Lower leg skin (tissue), 4 donors: Measurements from ENCODE around the gene ACOXL. TPM values are rescaled to one million over a fixed set of nuclear protein-coding genes. Genes with fewer than 3 reads are reported as not detected.

ENCODE experiments used
- DNase-seq, 2 donors: peaks; one replicate each; pipeline ENCODE4 v3.0.0-alpha.2; 2019; ENCODE audit warnings: low spot score in 2 of 2
- H3K4me3 ChIP-seq: fragments of 200-600 bp; sonication (generic); 2 replicates; pipeline ENCODE4 v1.5.1; 2017; ENCODE audit warnings: mild to moderate bottlenecking, low read depth; ENCODE audit not compliant: poor library complexity, severe bottlenecking
- POLR2A ChIP-seq, 2 donors: fragments of 450-650 bp; IDR thresholded peaks; one replicate each; pipeline ENCODE4 v1.6.1; 2016 to 2017; ENCODE audit warnings: antibody characterized with exemption in 2 of 2, mild to moderate bottlenecking in 1 of 2, moderate library complexity in 1 of 2
- WGBS, 2 donors: methylation state at CpG; one replicate each; pipeline ENCODE4 v1.1.5; 2018; 5-methylcytosine and 5-hydroxymethylcytosine counted together
- intact Hi-C: fragments of 100-400 bp; cut with DNase I; formaldehyde crosslinking; loops from one replicate; pipeline ENCODE4 v1.15.0; 2023; ENCODE audit warnings: low total_unique reads
- total RNA-seq, 4 donors: library from RNA; depleted of rRNA; stranded (reverse); fragments of >200 nt; gene quantifications; one replicate each; pipeline ENCODE4 v1.1.0, GENCODE V29; 2016
- TF ChIP-seq, protein P1 (sequence below), 3 donors: fragments of 450-650 bp; IDR thresholded peaks; one replicate each; pipeline ENCODE4 v1.5.1; 2016; ENCODE audit warnings: antibody characterized with exemption in 3 of 3, mild to moderate bottlenecking in 3 of 3, moderate library complexity in 2 of 3

The ACOXL gene
- total RNA-seq, 4 donors from 2014 or later, result not detected

DNA sequence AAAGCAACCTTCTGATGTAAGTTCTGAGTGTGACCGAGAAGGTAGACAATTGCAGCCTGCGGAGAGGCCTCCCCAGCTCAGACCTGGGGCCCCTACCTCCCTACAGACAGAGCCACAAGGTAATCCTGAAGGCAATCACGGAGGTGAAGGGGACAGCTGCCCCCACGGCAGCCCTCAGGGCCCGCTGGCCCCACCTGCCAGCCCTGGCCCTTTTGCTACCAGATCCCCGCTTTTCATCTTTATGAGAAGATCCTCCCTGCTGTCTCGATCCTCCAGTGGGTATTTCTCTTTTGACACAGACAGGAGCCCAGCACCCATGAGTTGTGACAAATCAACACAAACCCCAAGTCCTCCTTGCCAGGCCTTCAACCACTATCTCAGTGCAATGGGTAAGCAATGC, 391.4 kb downstream of the ACOXL start:
- DNase-seq, result no peak
- WGBS, 2 donors, result 93 to 95% methylated on average over 7 of the region's 7 CpGs
- intact Hi-C loops, result no loop called here
- H3K4me3 ChIP-seq, result no peak overlapping the region
- TF ChIP-seq, protein P1, sequence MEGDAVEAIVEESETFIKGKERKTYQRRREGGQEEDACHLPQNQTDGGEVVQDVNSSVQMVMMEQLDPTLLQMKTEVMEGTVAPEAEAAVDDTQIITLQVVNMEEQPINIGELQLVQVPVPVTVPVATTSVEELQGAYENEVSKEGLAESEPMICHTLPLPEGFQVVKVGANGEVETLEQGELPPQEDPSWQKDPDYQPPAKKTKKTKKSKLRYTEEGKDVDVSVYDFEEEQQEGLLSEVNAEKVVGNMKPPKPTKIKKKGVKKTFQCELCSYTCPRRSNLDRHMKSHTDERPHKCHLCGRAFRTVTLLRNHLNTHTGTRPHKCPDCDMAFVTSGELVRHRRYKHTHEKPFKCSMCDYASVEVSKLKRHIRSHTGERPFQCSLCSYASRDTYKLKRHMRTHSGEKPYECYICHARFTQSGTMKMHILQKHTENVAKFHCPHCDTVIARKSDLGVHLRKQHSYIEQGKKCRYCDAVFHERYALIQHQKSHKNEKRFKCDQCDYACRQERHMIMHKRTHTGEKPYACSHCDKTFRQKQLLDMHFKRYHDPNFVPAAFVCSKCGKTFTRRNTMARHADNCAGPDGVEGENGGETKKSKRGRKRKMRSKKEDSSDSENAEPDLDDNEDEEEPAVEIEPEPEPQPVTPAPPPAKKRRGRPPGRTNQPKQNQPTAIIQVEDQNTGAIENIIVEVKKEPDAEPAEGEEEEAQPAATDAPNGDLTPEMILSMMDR (IDR thresholded peaks at IDR 0.05), result no peak
- no peak for TF ChIP-seq POLR2A (IDR thresholded peaks at IDR 0.05)

- TF ChIP-seq, protein P1 (IDR thresholded peaks at IDR 0.05), result no peak
- TF ChIP-seq POLR2A (IDR thresholded peaks at IDR 0.05), result no peak
- no peak overlapping the region for H3K4me3 ChIP-seq
- DNase-seq, result no peak
- intact Hi-C loops, result no loop called here
- WGBS, 2 donors, result 87 to 89% methylated on average over 1 of the region's 1 CpG
Measured at GRCh38 chr2:111126581-111126980, 394.2 kb downstream of the ACOXL start.

GRCh38 chr2:111127351-111127750, 395.0 kb downstream of the ACOXL start:
- TF ChIP-seq, protein P1 (IDR thresholded peaks at IDR 0.05), result no peak
- no peak for TF ChIP-seq POLR2A (IDR thresholded peaks at IDR 0.05)

GRCh38 chr2:111128096-111128495, 395.7 kb downstream of the ACOXL start:
- intact Hi-C loops, result no loop called here
- TF ChIP-seq, protein P1 (IDR thresholded peaks at IDR 0.05), result no peak
- no peak for TF ChIP-seq POLR2A (IDR thresholded peaks at IDR 0.05)
- 90 to 91% methylated on average over 2 of the region's 2 CpGs for WGBS, 2 donors

More at GRCh38 chr2:111127351-111127750, 395.0 kb downstream of the ACOXL start:
- intact Hi-C loops, result no loop called here
- 75 to 81% methylated on average over 4 of the region's 4 CpGs for WGBS, 2 donors
- no peak for DNase-seq
- H3K4me3 ChIP-seq, result no peak overlapping the region

DNA sequence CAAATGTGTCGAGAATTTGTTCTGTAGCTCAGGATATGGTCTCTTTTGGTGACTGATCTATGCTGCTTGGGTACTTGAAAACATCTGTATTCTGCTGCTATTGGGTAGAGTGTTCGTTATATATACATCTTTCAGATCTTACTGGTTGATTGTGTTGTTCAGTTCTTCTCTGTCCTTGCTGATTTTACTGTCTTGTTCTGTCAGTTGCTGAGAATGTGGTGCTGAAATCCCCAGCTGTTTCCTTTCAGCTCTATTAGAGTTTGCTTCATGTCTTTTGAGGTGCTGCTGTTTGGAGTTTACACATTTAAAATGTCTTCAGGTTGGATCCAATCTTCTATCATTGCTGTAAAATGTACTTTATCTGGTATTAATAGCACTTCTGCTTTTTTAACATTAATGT, 401.2 kb downstream of the ACOXL start:
- TF ChIP-seq, protein P1 (IDR thresholded peaks at IDR 0.05), result no peak
- TF ChIP-seq POLR2A (IDR thresholded peaks at IDR 0.05), result no peak
- intact Hi-C loops, result no loop called here
- DNase-seq, result no peak
- 74 to 84% methylated on average over 2 of the region's 2 CpGs for WGBS, 2 donors
- H3K4me3 ChIP-seq, result no peak overlapping the region

More at GRCh38 chr2:111128096-111128495, 395.7 kb downstream of the ACOXL start:
- DNase-seq, result no peak
- H3K4me3 ChIP-seq, result no peak overlapping the region

DNA sequence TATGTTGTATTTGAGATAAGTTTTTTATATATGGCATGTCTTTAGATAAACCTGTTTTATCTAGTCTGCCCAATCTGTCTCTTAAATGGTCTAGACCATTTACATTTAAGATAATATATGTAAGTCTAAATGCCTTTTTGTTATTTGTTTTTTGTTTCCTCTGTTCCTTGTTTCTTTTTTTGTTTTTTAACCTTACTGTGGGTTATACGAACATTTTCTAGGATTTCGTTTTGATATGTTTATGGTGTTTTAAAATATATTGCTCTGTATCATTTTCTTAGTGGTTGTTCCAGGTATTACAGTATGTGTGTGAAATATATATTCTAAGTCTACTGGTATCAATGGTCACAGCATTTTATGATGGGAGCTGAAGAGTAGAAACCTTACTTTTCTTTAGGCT, 401.7 kb downstream of the ACOXL start:
- DNase-seq, result no peak
- TF ChIP-seq POLR2A (IDR thresholded peaks at IDR 0.05), result no peak
- TF ChIP-seq, protein P1 (IDR thresholded peaks at IDR 0.05), result no peak
- WGBS, 2 donors, result 77 to 98% methylated on average over 2 of the region's 2 CpGs
- intact Hi-C loops, result no loop called here
- no peak overlapping the region for H3K4me3 ChIP-seq
